K562 (cell line): ENCODE data around the gene HECW1. TPM values are rescaled to one million over a fixed set of nuclear protein-coding genes. Genes with fewer than 3 reads are reported as not detected.

Experiments
- ATAC-seq: fragments of 200-7000 bp; cut with Tn5 transposase; 3 replicates; pipeline ENCODE4 v1.9.1; 2020; ENCODE audit warnings: moderate library complexity
- BruUV-seq: library from RNA; stranded (reverse); fragments of 400-500 nt; replicated peaks from 2 replicates; lab custom pipeline; 2021; lab: Mats Ljungman, UMichigan
- CTCF ChIA-PET: fragments of 300-600 bp; formaldehyde crosslinking; extraction: SDS; loops from one replicate; lab custom pipeline; 2021; ENCODE audit warnings: low intra/inter-chr PET ratio; lab: Yijun Ruan, JAX
- POLR2A ChIA-PET: fragments of 300-600, 350-650 bp; sonication (Branson Sonifier 250); formaldehyde crosslinking; extraction: SDS; loops from one replicate; lab custom pipeline; 2021; ENCODE audit warnings: antibody characterized with exemption, inconsistent platforms; lab: Yijun Ruan, JAX
- DNase-seq, 4 experiments: peaks; one replicate each; pipeline versions ENCODE4 v3.0.0 to v3.0.0-alpha.2; 2011 to 2018; ENCODE audit warnings: low spot score in 3 of 4, mixed read lengths in 3 of 4; ENCODE audit errors: extremely low read depth in 1 of 4
- FAIRE-seq: peaks from 2 replicates; lab custom pipeline; 2011; peaks lifted over from hg19 to GRCh38; lab: Jason Lieb, UNC
- H2AFZ ChIP-seq: 2 replicates; pipeline ENCODE4 v1.6.0; 2011; ENCODE audit warnings: low read depth, low read length, control low read depth, inconsistent platforms
- H3K27ac ChIP-seq: fragments of 200-600 bp; 3 replicates; pipeline ENCODE4 v1.8.0; 2011; ENCODE audit warnings: low read depth, mild to moderate bottlenecking, control low read depth, inconsistent platforms, low read length, moderate library complexity, mixed read lengths; ENCODE audit errors: extremely low read depth
- H3K27me3 ChIP-seq, 2 experiments: fragments of 300-600 bp in 1 of 2; 2 replicates in 1 of 2; 3 replicates in 1 of 2; pipeline versions ENCODE4 v1.6.0 to v1.8.0; 2011; ENCODE audit warnings: inconsistent platforms in 2 of 2, low read length in 2 of 2, mild to moderate bottlenecking in 1 of 2, mixed read lengths in 1 of 2, moderate library complexity in 1 of 2; ENCODE audit not compliant: control insufficient read depth in 2 of 2, insufficient read depth in 2 of 2
- H3K36me3 ChIP-seq: fragments of 300-600 bp; 3 replicates; pipeline ENCODE4 v1.8.0; 2011; ENCODE audit warnings: mild to moderate bottlenecking, low read length, inconsistent platforms; ENCODE audit not compliant: control insufficient read depth, insufficient read depth
- H3K4me1 ChIP-seq, 2 experiments: fragments of 200-600 bp in 1 of 2; replicated peaks in 1 of 2; 2 replicates in 1 of 2; 3 replicates in 1 of 2; pipeline versions ENCODE4 v1.5.1 to v1.8.0; 2011; ENCODE audit warnings: inconsistent platforms in 2 of 2, low read length in 2 of 2, mild to moderate bottlenecking in 1 of 2, mixed read lengths in 1 of 2, moderate library complexity in 1 of 2; ENCODE audit not compliant: control insufficient read depth in 2 of 2, insufficient read depth in 2 of 2
- H3K4me2 ChIP-seq: 2 replicates; pipeline ENCODE4 v1.6.1; 2011; ENCODE audit warnings: low read length, control low read depth, inconsistent platforms, mixed read lengths; ENCODE audit not compliant: insufficient read depth
- H3K4me3 ChIP-seq: fragments of 200-600 bp; sonication (generic), shearing (Covaris generic); 2 replicates; pipeline ENCODE4 v1.5.1; 2016; ENCODE audit warnings: control low read depth, inconsistent platforms
- H3K79me2 ChIP-seq: fragments of 200-600 bp; 3 replicates; pipeline ENCODE4 v1.8.0; 2011; ENCODE audit warnings: low read length, inconsistent platforms; ENCODE audit not compliant: control insufficient read depth, insufficient read depth
- H3K9ac ChIP-seq, 2 experiments: 2 replicates each; pipeline versions ENCODE4 v1.6.0 to v1.6.1; 2011; ENCODE audit warnings: low read depth in 2 of 2, low read length in 2 of 2, control low read depth in 1 of 2, inconsistent platforms in 1 of 2, mild to moderate bottlenecking in 1 of 2, mixed read lengths in 1 of 2; ENCODE audit not compliant: insufficient read depth in 1 of 2
- H3K9me1 ChIP-seq: one replicate; pipeline ENCODE4 v1.6.0; 2011; ENCODE audit warnings: inconsistent platforms, mild to moderate bottlenecking, low read length, moderate library complexity; ENCODE audit not compliant: control insufficient read depth, insufficient read depth
- H3K9me3 ChIP-seq: replicated peaks from 2 replicates; pipeline ENCODE4 v1.5.1; 2011; ENCODE audit warnings: low read depth, low read length, inconsistent platforms; ENCODE audit not compliant: control insufficient read depth, insufficient read depth
- H4K20me1 ChIP-seq: replicated peaks from 2 replicates; pipeline ENCODE4 v1.6.1; 2011; ENCODE audit warnings: low read length, inconsistent platforms, mixed read lengths; ENCODE audit not compliant: control insufficient read depth, insufficient read depth
- BHLHE40 ChIP-seq: IDR thresholded peaks from 2 replicates; pipeline ENCODE4 v1.6.1; 2011; ENCODE audit warnings: low read length, improper control_type of control experiment
- CBFB ChIP-seq: sonication (generic); formaldehyde crosslinking; IDR thresholded peaks from 2 replicates; pipeline ENCODE4 v1.4.0; 2020; ENCODE audit warnings: mild to moderate bottlenecking, missing genetic modification reagents
- CC2D1A ChIP-seq: fragments of 450-650 bp; IDR thresholded peaks from 2 replicates; pipeline ENCODE4 v1.6.1; 2017; ENCODE audit warnings: mild to moderate bottlenecking
- JUND ChIP-seq, 2 experiments: IDR thresholded peaks; 2 replicates in 1 of 2; 3 replicates in 1 of 2; pipeline ENCODE4 v1.6.1; 2011; ENCODE audit warnings: borderline replicate concordance in 2 of 2, low read depth in 2 of 2, low read length in 2 of 2, improper control_type of control experiment in 1 of 2, missing biosample characterization in 1 of 2, missing genetic modification characterization in 1 of 2, missing genetic modification reagents in 1 of 2
- MEF2A ChIP-seq: IDR thresholded peaks from 2 replicates; pipeline ENCODE4 v1.6.1; 2011; ENCODE audit warnings: low read depth, mild to moderate bottlenecking, low read length, moderate library complexity; ENCODE audit not compliant: control insufficient read depth
- MYC ChIP-seq, 2 experiments: fragments of 250-450 bp in 1 of 2; sonication (Bioruptor Pico) in 1 of 2; IDR thresholded peaks; 2 replicates each; pipeline versions ENCODE4 v1.5.1 to v1.6.1; 2012 to 2021; ENCODE audit warnings: low read depth in 2 of 2, borderline replicate concordance in 1 of 2, improper control_type of control experiment in 1 of 2, low read length in 1 of 2, mild to moderate bottlenecking in 1 of 2, moderate library complexity in 1 of 2
- NKRF ChIP-seq: fragments of 450-650 bp; IDR thresholded peaks from 2 replicates; pipeline ENCODE4 v1.6.1; 2016; ENCODE audit warnings: borderline replicate concordance
- POLR3A ChIP-seq: IDR thresholded peaks from 2 replicates; pipeline ENCODE4 v1.6.1; 2011; ENCODE audit warnings: borderline replicate concordance, mild to moderate bottlenecking, moderate library complexity; ENCODE audit not compliant: insufficient read length, insufficient read depth; ENCODE audit errors: extremely low read depth
- SRSF7 ChIP-seq: fragments of 200-400 bp; formaldehyde crosslinking; optimal IDR thresholded peaks from 2 replicates; pipeline ENCODE3; 2017; ENCODE audit warnings: mild to moderate bottlenecking, low read depth, low read length
- ZBED1 ChIP-seq: IDR thresholded peaks from 2 replicates; pipeline ENCODE4 v1.6.1; 2014
- ZNF217 ChIP-seq: sonication (generic); formaldehyde crosslinking; IDR thresholded peaks from 2 replicates; pipeline ENCODE4 v1.8.0; 2022; ENCODE audit warnings: mild to moderate bottlenecking, missing genetic modification reagents
- ZNF79 ChIP-seq: fragments of 250-450 bp; sonication (Bioruptor Pico); IDR thresholded peaks from 2 replicates; pipeline ENCODE4 v1.4.0; 2020; ENCODE audit warnings: low read depth, mild to moderate bottlenecking, moderate library complexity
- WGBS: fragments of 100-300 bp; shearing (Covaris generic); methylation state at CpG from one replicate; pipeline ENCODE4 v1.1.6; 2016; ENCODE audit warnings: low coverage, mixed read lengths; ENCODE audit not compliant: insufficient coverage; ENCODE audit errors: missing lambda C conversion rate; 5-methylcytosine and 5-hydroxymethylcytosine counted together
- in situ Hi-C: fragments of 300-500 bp; cut with MboI; formaldehyde crosslinking; loops from 4 replicates; pipeline ENCODE4 v1.15.0; 2018; ENCODE audit warnings: inconsistent platforms, mixed read lengths
- intact Hi-C: fragments of 100-400 bp; cut with micrococcal nuclease; formaldehyde crosslinking; loops from 2 replicates; pipeline ENCODE4 v1.14.2; 2022
- polyA plus RNA-seq, 8 experiments: library from polyadenylated mRNA; depleted of rRNA in 4 of 8; stranded (reverse) in 5 of 8; unstranded in 3 of 8; fragments of >200 nt; fragmentation: Nextera tagmentation in 2 of 8; fragmentation: Illumina TruSeq in 1 of 8; extraction: Ambion mirVana in 2 of 8; extraction: Trizol in 1 of 8; gene quantifications; 2 replicates each; pipeline versions ENCODE4 v1.2.1 to v1.2.3, GENCODE V29; 2011 to 2014; ENCODE audit warnings: inconsistent platforms in 1 of 8, missing spikeins in 1 of 8
- total RNA-seq, 7 experiments: library from RNA; depleted of rRNA in 6 of 7; stranded (reverse); fragments of >200 nt in 6 of 7; fragmentation: Illumina TruSeq in 2 of 7; extraction: Trizol in 2 of 7; gene quantifications; 2 replicates each; pipeline versions ENCODE4 v1.2.1 to v1.2.3, GENCODE V29; 2011 to 2021; ENCODE audit warnings: low replicate concordance in 1 of 7
- TF ChIP-seq, protein P1 (sequence below): fragments of 450-650 bp; formaldehyde crosslinking; conservative IDR thresholded peaks from 2 replicates; pipeline ENCODE4 v1.4.0; 2022; ENCODE audit warnings: mild to moderate bottlenecking, missing genetic modification characterization

Gene HECW1
- total and polyA plus RNA-seq, 9 of the 15 experiments (the other 6 are each of a cell fraction or from before 2014, with no cell fraction given): 0.07 to 0.31 (median 0.13) TPM; not detected in 4

DNA sequence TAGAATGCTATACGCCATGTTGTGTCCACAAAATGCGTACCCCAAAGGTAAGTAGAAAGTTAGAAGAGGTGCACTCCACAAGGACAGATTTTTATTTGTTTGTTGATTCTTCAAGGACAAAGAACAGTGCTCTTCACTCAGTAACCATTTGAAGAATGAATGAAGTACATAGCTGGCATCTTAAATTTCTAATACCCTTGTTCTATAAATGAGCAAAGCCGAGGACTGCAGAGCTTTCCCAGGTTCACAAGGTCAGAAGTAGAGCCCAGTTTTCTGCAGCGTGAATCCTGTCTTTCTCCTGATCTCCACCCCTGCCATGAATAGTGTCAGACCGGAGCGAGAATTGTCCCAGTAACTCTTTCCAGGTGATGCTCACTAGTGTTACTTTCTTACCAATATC lies 9.5 kb downstream of the HECW1 start:
- in situ Hi-C loops: no loop called here
- DNase-seq: no peak
- no peak overlapping the region for H3K27ac ChIP-seq
- no peak overlapping the region for H2AFZ ChIP-seq
- ChIA-PET POLR2A (no interaction called here), CTCF (no interaction called here)
- H3K4me2 ChIP-seq: no peak overlapping the region
- FAIRE-seq: no peak
- TF ChIP-seq MEF2A (no peak), CC2D1A (no peak), BHLHE40 (no peak), CBFB (no peak), JUND (IDR thresholded peaks at IDR 0.05; ENCODE audit: borderline replicate concordance, low read depth, low read length) (no peak), JUND (tag; IDR thresholded peaks at IDR 0.05; ENCODE audit: borderline replicate concordance, low read depth, low read length) (no peak)
- no peaks in the 10 kb centered on the region for H4K20me1 ChIP-seq
- no peaks in the 10 kb centered on the region for H3K36me3 ChIP-seq
- no peaks in the 10 kb centered on the region; a peak in 1 of 5 replicates for H3K4me1 ChIP-seq
- no peaks in the 10 kb centered on the region for H3K9me3 ChIP-seq
- peaks cover 26 to 42% of the 10 kb centered on the region in 2 experiments for H3K27me3 ChIP-seq
- no peaks in the 10 kb centered on the region for H3K79me2 ChIP-seq
- H3K4me3 ChIP-seq: no peak overlapping the region
- peaks cover 2% of the 10 kb centered on the region for H3K9me1 ChIP-seq
- H3K9ac ChIP-seq: no peak overlapping the region
- 8% methylated on average over 6 of the region's 6 CpGs for WGBS
- no peak for ATAC-seq
- intact Hi-C loops: no loop called here
- no TSS peak for BruUV-seq

DNA sequence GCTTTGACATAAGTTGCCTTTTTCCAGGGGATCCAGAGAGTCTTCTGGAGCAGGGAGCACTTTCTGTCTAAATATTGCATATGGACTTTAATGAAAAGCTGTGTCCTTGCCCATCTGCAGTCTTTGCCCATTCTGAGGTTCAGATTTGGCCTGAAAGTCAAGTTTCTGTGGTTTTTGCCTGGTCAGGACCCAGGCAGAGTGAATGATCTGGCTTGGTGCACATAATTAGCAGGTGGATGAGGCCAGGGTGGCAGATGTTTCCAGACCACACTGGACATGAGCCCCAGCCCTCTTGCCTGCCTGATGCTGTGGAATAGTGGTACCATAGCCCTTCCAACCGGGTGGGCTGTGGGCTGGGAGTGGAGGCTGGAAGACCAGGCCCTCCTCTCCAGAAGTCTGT lies 11.0 kb downstream of the HECW1 start:
- POLR2A ChIA-PET: interaction anchor here (1.0 kb wide), 1 partner anchor 191 kb away, joined by 3 read pairs; the partner anchor contains the start of genes MRPL32 and PSMA2
- no peaks in the 10 kb centered on the region for H3K79me2 ChIP-seq
- no peaks in the 10 kb centered on the region for H4K20me1 ChIP-seq
- H3K4me1 ChIP-seq: no peaks in the 10 kb centered on the region; a peak in 1 of 5 replicates
- H2AFZ ChIP-seq: no peak overlapping the region
- H3K36me3 ChIP-seq: no peaks in the 10 kb centered on the region
- no peaks in the 10 kb centered on the region for H3K9me3 ChIP-seq
- H3K27ac ChIP-seq: no peak overlapping the region
- H3K4me2 ChIP-seq: no peak overlapping the region
- BruUV-seq: no TSS peak
- ATAC-seq (no peak), FAIRE-seq (no peak)
- peaks cover 26 to 36% of the 10 kb centered on the region in 2 experiments for H3K27me3 ChIP-seq
- TF ChIP-seq ZNF217 (CRISPR knock-in tag): no peak
- TF ChIP-seq POLR3A: no peak
- no peak for TF ChIP-seq ZNF79 (CRISPR knock-in tag)
- TF ChIP-seq MYC (IDR thresholded peaks at IDR 0.05; ENCODE audit: low read depth, low read length): no peak
- no peak for TF ChIP-seq MYC (CRISPR knock-in tag; IDR thresholded peaks at IDR 0.05; ENCODE audit: borderline replicate concordance, low read depth)
- TF ChIP-seq, protein P1, sequence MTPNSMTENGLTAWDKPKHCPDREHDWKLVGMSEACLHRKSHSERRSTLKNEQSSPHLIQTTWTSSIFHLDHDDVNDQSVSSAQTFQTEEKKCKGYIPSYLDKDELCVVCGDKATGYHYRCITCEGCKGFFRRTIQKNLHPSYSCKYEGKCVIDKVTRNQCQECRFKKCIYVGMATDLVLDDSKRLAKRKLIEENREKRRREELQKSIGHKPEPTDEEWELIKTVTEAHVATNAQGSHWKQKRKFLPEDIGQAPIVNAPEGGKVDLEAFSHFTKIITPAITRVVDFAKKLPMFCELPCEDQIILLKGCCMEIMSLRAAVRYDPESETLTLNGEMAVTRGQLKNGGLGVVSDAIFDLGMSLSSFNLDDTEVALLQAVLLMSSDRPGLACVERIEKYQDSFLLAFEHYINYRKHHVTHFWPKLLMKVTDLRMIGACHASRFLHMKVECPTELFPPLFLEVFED (CRISPR knock-in tag): no peak
- TF ChIP-seq NKRF: no peak
- TF ChIP-seq ZBED1: no peak
- no peak for TF ChIP-seq SRSF7
- TF ChIP-seq, all 486 proteins: peak for 0
- Histone ChIP-seq H3K9me1 (peaks cover 2% of the 10 kb centered on the region), H3K4me3 (no peak overlapping the region), H3K9ac (no peak overlapping the region)
- intact Hi-C loops (no loop called here), in situ Hi-C loops (no loop called here)
- 0% methylated on average over 1 of the region's 1 CpG for WGBS
- no peak for DNase-seq
- CTCF ChIA-PET: no interaction called here
